Measurements from ENCODE around the gene XRCC1. TPM values are rescaled to one million over a fixed set of nuclear protein-coding genes. Genes with fewer than 3 reads are reported as not detected.

XRCC1 gene, protein sequence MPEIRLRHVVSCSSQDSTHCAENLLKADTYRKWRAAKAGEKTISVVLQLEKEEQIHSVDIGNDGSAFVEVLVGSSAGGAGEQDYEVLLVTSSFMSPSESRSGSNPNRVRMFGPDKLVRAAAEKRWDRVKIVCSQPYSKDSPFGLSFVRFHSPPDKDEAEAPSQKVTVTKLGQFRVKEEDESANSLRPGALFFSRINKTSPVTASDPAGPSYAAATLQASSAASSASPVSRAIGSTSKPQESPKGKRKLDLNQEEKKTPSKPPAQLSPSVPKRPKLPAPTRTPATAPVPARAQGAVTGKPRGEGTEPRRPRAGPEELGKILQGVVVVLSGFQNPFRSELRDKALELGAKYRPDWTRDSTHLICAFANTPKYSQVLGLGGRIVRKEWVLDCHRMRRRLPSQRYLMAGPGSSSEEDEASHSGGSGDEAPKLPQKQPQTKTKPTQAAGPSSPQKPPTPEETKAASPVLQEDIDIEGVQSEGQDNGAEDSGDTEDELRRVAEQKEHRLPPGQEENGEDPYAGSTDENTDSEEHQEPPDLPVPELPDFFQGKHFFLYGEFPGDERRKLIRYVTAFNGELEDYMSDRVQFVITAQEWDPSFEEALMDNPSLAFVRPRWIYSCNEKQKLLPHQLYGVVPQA
- total RNA-seq: 20.9 TPM

DNA sequence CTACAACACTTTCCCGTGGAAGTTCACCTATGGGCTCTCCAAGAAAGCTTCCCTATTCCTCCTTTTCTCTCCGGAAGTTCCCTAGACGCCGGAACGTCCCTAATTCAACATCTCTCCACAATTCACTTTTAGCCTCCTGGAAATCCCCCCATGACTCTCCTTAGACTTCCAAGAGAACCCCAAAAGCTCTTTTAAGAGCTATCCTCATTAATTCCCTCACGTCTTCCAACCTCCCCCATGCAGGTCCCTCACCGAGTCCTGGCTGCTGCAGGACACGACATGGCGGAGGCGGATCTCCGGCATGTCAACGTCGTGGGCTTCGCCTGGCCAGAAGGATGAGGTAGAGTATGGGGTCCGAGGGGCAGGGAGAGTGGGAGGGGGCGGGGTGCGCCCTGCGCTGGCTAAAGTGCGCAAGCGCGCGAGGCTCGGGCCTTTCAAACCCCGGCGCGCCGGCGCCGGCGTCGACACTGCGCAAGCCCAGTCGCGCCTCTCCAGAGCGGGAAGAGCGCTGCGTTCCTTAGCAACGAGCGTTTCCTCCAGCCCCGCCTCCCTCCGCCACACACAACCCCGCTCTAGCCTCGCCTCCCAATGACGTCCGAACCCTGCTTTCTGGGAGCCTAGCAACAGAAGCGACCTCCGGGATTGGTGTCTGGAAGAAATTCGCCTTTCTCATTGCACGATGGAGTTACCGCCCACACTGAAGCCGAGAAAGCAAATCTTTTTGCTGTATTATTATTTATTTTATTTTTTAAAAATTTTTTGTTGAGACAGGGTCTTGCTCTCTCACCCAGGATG is at the start of gene XRCC1, which contains the start of gene PINLYP:
TSS of gene XRCC1 (minus strand) at position 372 of the 795 bp plus-strand sequence. CDS start at position 303, 69 bp downstream.
TSS of gene PINLYP (plus strand) at position 646 of the 795 bp plus-strand sequence. CDS start 1,391 bp downstream, outside the sequence.
- TF ChIP-seq CTCF (IDR thresholded peaks at IDR 0.05) (no peak), POLR2AphosphoS5 (IDR thresholded peaks at IDR 0.05; ENCODE audit: insufficient read depth in 1 of 2, low read depth in 1 of 2) (peak; percentile 82 to 91), POLR2A (IDR thresholded peaks at IDR 0.05) (peak in 1 of 2 donors; percentile 13)
- Histone ChIP-seq H3K4me1 (peaks cover 17% of the 10 kb centered on the region), H3K36me3 (no peaks in the 10 kb centered on the region), H3K9me3 (no peaks in the 10 kb centered on the region), H3K27me3 (no peaks in the 10 kb centered on the region), H3K27ac (peak within 1 kb of the TSS; percentile 80), H3K4me3 (peak within 1 kb of the TSS; percentile 71 to 93)
- intact Hi-C loops (cut with DNase I): loop anchor here (5.0 kb wide), 1 partner anchor 38 kb away; no protein-coding TSS in a partner anchor
- DNase-seq (ENCODE audit: extremely low spot score in 2 of 2): peak in 1 of 2 donors; percentile 98

GRCh38 chr19:43624933-43625332 is 49.6 kb upstream of the XRCC1 start:
- H3K27me3 ChIP-seq: no peaks in the 10 kb centered on the region
- DNase-seq (ENCODE audit: extremely low spot score in 2 of 2): no peak
- intact Hi-C loops (cut with DNase I): no loop called here
- peaks cover 9% of the 10 kb centered on the region for H3K4me1 ChIP-seq
- TF ChIP-seq CTCF (IDR thresholded peaks at IDR 0.05): no peak
- no peak for TF ChIP-seq POLR2A (IDR thresholded peaks at IDR 0.05)
- TF ChIP-seq POLR2AphosphoS5 (IDR thresholded peaks at IDR 0.05; ENCODE audit: insufficient read depth in 1 of 2, low read depth in 1 of 2): no peak
- H3K27ac ChIP-seq: no peak overlapping the region
- H3K4me3 ChIP-seq: no peak overlapping the region
- no peaks in the 10 kb centered on the region for H3K9me3 ChIP-seq
- H3K36me3 ChIP-seq: no peaks in the 10 kb centered on the region

GRCh38 chr19:43623889-43624670 is 48.8 kb upstream of the XRCC1 start:
- DNase-seq (ENCODE audit: extremely low spot score in 2 of 2): no peak
- H3K9me3 ChIP-seq: no peaks in the 10 kb centered on the region
- no peak for TF ChIP-seq POLR2A (IDR thresholded peaks at IDR 0.05)
- TF ChIP-seq CTCF (IDR thresholded peaks at IDR 0.05): no peak
- no peak for TF ChIP-seq POLR2AphosphoS5 (IDR thresholded peaks at IDR 0.05; ENCODE audit: insufficient read depth in 1 of 2, low read depth in 1 of 2)
- intact Hi-C loops (cut with DNase I): no loop called here
- H3K4me1 ChIP-seq: peaks cover 9% of the 10 kb centered on the region
- H3K27ac ChIP-seq: no peak overlapping the region
- no peak overlapping the region for H3K4me3 ChIP-seq
- H3K27me3 ChIP-seq: no peaks in the 10 kb centered on the region
- no peaks in the 10 kb centered on the region for H3K36me3 ChIP-seq

DNA sequence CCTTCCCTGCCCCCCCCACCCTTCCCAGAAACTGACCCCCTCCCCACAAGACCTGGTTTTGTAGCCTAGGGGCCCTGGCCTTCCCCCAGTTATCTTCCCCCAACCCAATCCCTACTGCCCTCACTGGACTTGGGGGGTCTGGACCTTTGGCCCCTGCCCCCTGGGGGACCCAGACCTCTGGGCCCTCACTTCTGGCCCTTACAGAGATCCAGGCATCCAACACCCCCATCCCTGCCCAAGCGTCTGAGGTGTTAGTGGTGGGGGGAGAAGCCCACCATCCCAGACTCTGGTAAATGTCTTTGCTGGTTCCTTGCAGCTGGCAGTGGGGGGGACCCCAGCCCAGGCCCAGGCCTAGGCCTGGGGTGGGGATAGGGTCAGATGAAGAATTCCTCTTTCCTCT is 47.6 kb upstream of the XRCC1 start:
- Histone ChIP-seq H3K27me3 (no peaks in the 10 kb centered on the region), H3K36me3 (no peaks in the 10 kb centered on the region), H3K9me3 (no peaks in the 10 kb centered on the region), H3K4me3 (no peak overlapping the region), H3K27ac (no peak overlapping the region), H3K4me1 (peaks cover 19% of the 10 kb centered on the region)
- intact Hi-C loops (cut with DNase I): no loop called here
- TF ChIP-seq POLR2AphosphoS5 (IDR thresholded peaks at IDR 0.05; ENCODE audit: insufficient read depth in 1 of 2, low read depth in 1 of 2) (no peak), CTCF (IDR thresholded peaks at IDR 0.05) (no peak), POLR2A (IDR thresholded peaks at IDR 0.05) (no peak)
- no peak for DNase-seq (ENCODE audit: extremely low spot score in 2 of 2)
